ENCODE data around the gene PLCL2. TPM values are rescaled to one million over a fixed set of nuclear protein-coding genes. Genes with fewer than 3 reads are reported as not detected.

PLCL2 gene
- total RNA-seq, 4 donors from 2014 or later = 5.1 to 12.3 (median 6.9) TPM

DNA sequence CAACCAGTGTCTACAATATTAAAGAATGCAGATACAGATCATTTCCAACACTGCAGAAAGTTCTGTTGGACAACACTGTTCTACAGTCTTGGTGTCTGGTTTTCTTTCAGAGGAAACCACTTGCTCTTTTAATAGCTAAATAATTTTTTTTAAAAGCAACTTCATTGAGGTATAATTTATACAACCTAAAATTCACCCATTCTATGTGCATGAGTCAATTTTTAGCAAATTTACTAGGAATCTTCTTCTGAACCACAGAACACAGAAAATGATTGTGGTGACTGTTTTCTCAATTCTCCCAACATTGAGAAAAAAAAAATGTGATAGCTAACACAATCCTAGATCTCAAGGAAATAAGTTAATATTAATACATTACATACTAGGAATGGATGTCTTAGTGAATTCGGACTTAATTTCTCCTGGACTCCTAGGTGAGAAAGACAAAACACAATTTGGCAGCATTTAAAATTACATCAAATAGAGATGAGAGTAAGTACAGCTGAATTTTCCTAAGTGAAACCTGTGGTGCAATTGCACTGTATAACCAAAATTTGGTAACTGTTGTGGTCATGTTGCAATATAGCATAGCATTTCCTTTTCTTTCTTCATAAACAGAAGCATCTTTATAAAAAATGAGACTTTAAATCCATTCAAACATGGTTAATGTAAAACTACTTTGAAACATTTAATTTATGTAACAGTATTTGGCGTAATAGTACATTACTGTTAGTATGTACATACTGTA lies 15.3 kb upstream of the PLCL2 start:
- H3K27ac ChIP-seq = no peak overlapping the region
- no peak overlapping the region for H3K4me3 ChIP-seq
- WGBS, 2 donors (ENCODE audit: low coverage in 1 of 2) = 38 to 43% methylated on average over 2 of the region's 2 CpGs
- no peaks in the 10 kb centered on the region for H3K9me3 ChIP-seq
- no peak for ATAC-seq
- no peaks in the 10 kb centered on the region for H3K4me1 ChIP-seq
- TF ChIP-seq POLR2AphosphoS5 (IDR thresholded peaks at IDR 0.05) (no peak), EP300 (IDR thresholded peaks at IDR 0.05) (no peak), POLR2A (IDR thresholded peaks at IDR 0.05) (no peak)
- TF ChIP-seq, protein P1, sequence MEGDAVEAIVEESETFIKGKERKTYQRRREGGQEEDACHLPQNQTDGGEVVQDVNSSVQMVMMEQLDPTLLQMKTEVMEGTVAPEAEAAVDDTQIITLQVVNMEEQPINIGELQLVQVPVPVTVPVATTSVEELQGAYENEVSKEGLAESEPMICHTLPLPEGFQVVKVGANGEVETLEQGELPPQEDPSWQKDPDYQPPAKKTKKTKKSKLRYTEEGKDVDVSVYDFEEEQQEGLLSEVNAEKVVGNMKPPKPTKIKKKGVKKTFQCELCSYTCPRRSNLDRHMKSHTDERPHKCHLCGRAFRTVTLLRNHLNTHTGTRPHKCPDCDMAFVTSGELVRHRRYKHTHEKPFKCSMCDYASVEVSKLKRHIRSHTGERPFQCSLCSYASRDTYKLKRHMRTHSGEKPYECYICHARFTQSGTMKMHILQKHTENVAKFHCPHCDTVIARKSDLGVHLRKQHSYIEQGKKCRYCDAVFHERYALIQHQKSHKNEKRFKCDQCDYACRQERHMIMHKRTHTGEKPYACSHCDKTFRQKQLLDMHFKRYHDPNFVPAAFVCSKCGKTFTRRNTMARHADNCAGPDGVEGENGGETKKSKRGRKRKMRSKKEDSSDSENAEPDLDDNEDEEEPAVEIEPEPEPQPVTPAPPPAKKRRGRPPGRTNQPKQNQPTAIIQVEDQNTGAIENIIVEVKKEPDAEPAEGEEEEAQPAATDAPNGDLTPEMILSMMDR (IDR thresholded peaks at IDR 0.05) = no peak
- no peaks in the 10 kb centered on the region for H3K36me3 ChIP-seq
- H3K27me3 ChIP-seq = no peaks in the 10 kb centered on the region

DNA sequence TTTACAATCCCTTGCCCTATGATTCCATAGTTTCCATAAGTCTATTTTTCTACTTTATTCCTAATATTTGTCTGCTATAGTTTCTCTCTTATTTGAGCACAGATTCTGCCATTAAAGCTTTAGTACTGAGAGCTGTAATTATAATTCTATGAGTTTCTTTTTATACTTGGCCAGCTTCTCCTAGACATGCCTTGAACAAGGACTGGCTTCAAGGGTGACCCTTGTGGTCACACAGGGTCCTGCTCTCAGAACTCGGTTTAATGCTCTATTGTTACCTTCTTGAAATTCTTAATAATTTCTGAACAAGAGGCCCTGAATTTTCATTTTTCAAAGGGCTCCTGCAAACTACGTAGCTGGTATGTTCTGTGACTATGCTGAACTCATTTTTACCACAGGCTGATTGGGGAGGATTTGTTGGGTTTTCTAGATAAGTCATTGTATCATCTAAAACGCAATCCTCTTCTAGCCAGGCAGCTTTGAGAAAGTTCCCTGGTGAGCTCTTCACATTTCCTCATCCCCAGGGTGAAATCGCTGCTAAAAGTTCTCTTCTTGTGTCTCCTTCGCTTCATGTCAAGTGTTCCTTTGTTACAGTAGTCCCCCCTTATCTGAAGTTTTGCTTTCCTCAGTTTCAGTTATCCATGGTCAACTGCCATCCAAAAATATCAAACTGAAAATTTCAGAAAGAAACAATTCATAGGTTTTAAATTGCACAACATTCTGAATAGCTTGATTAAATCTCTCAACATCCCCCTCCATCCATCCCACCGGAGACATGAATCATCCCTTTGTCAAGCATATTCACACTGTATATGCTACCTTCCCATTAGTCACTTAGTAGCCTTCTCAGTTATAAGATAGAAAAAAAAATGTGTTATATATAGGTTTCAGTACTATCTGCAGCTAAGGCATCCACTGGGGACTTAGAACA lies 12.6 kb upstream of the PLCL2 start:
- no peaks in the 10 kb centered on the region for H3K4me1 ChIP-seq
- no peaks in the 10 kb centered on the region for H3K27me3 ChIP-seq
- 82 to 92% methylated on average over 5 to 6 of the region's 6 CpGs for WGBS, 2 donors (ENCODE audit: low coverage in 1 of 2)
- no peaks in the 10 kb centered on the region for H3K36me3 ChIP-seq
- TF ChIP-seq POLR2A (IDR thresholded peaks at IDR 0.05) (no peak), POLR2AphosphoS5 (IDR thresholded peaks at IDR 0.05) (no peak)
- TF ChIP-seq, protein P1 (IDR thresholded peaks at IDR 0.05) = no peak
- no peak for ATAC-seq
- no peaks in the 10 kb centered on the region for H3K9me3 ChIP-seq
- no peak overlapping the region for H3K27ac ChIP-seq
- H3K4me3 ChIP-seq = no peak overlapping the region

DNA sequence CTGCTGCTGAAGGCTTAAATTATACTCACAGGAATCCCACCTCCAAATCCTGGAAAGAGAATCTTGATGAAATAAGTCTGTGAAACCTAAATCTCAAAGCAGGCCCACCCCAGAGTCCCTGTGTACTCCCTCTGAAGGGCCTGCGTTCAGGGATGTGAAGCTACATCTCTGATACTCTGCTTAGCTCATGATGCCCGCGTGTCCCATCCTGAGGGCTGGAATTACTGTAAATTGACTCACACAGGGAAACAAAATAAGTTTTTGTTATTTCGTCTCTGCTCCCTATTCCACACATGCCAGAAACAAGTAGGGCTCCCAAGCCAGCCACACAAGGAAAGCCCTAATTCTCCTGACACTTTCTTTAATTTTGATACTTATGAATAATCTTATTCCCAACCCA lies 10.9 kb upstream of the PLCL2 start:
- Histone ChIP-seq H3K9me3 (no peaks in the 10 kb centered on the region), H3K4me1 (no peaks in the 10 kb centered on the region), H3K27me3 (no peaks in the 10 kb centered on the region), H3K27ac (no peak overlapping the region), H3K36me3 (no peaks in the 10 kb centered on the region), H3K4me3 (no peak overlapping the region)
- no peak for ATAC-seq
- TF ChIP-seq EP300 (IDR thresholded peaks at IDR 0.05) (no peak), POLR2A (IDR thresholded peaks at IDR 0.05) (no peak), POLR2AphosphoS5 (IDR thresholded peaks at IDR 0.05) (no peak)
- TF ChIP-seq, protein P1 (IDR thresholded peaks at IDR 0.05) = no peak
- WGBS, 2 donors (ENCODE audit: low coverage in 1 of 2) = 87 to 100% methylated on average over 3 to 4 of the region's 4 CpGs

DNA sequence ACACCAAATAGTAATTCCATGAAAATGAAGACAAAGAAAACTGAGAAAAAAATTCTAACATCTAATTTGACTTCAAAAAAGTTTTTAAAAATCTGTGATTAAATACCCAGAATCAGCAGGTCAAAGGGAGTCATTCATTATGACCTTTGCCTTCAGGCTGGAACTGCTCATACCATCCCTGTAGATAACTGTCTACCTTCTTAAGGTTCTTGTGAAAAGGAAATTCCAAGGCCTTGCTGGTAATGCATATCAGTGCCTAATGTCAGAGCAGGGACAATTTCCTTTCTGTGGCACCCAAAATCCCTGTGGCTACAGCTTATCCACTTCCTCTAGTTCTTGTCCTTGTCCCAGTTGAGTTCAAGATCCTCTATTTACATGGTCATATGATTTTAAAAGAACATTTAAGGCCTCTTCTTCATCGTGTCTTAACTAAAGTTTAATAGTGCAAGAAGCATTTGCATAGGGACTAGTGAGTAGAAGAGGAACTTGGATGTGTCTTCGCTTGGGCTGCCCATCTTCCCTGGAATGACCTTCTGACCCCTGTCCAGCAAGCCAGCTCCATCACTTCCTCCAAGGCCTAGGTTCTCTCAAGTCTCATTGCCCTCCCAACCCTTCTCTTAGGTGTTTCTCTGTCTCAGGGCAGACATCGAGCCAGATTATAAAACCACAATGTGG lies 8.7 kb upstream of the PLCL2 start:
- WGBS, 2 donors (ENCODE audit: low coverage in 1 of 2) = 83% methylated on average over 1 to 2 of the region's 3 CpGs
- ATAC-seq = peak; percentile 28
- Histone ChIP-seq H3K9me3 (no peaks in the 10 kb centered on the region), H3K27me3 (no peaks in the 10 kb centered on the region), H3K4me3 (no peak overlapping the region), H3K36me3 (no peaks in the 10 kb centered on the region), H3K4me1 (no peaks in the 10 kb centered on the region), H3K27ac (no peak overlapping the region)
- TF ChIP-seq, protein P1 (IDR thresholded peaks at IDR 0.05) = no peak

Measured in gastroesophageal sphincter (tissue), 4 donors.